Activated T-helper 1 cell treated with Interleukin-2 at 50 U/mL for 16 hours (primary cell): ENCODE results near the gene SUGCT.
"Not testable (repeated sequence)": the region's sequence is repeated elsewhere in the genome, so short reads cannot be mapped to it uniquely, and the experiment has no call there.

ENCODE experiments used
- DNase-seq: peaks from one replicate; pipeline ENCODE4 v3.0.0-alpha.2; 2020; ENCODE audit warnings: low read depth

SUGCT gene

GRCh38 chr7:40580776-40581175 is 446.0 kb downstream of the SUGCT start:
- no peak for DNase-seq

- no peak for DNase-seq
These were observed 447.7 kb downstream of the SUGCT start for GRCh38 chr7:40582539-40582938.

- no peak for DNase-seq
These were observed 449.1 kb downstream of the SUGCT start for GRCh38 chr7:40583667-40584444.

GRCh38 chr7:40584667-40585433 is 450.0 kb downstream of the SUGCT start:
- no peak for DNase-seq

- DNase-seq, result no peak
These were observed 451.4 kb downstream of the SUGCT start for GRCh38 chr7:40586197-40586596.

- no peak for DNase-seq
These were observed 452.6 kb downstream of the SUGCT start for GRCh38 chr7:40587419-40587818.

- no peak for DNase-seq
These were observed 460.3 kb downstream of the SUGCT start for GRCh38 chr7:40595129-40595528.

GRCh38 chr7:40595832-40596231 is 461.0 kb downstream of the SUGCT start:
- DNase-seq, result no peak

GRCh38 chr7:40597517-40597916 is 462.7 kb downstream of the SUGCT start:
- DNase-seq, result no peak

- no peak for DNase-seq
These were observed 464.1 kb downstream of the SUGCT start for GRCh38 chr7:40598915-40599314.

- DNase-seq, result no peak
These were observed 465.0 kb downstream of the SUGCT start for GRCh38 chr7:40599836-40600235.

GRCh38 chr7:40602351-40602750 is 467.5 kb downstream of the SUGCT start:
- DNase-seq, result not testable (repeated sequence)

GRCh38 chr7:40604601-40605438 is 470.0 kb downstream of the SUGCT start:
- DNase-seq, result no peak

- DNase-seq, result no peak
These were observed 473.7 kb downstream of the SUGCT start for GRCh38 chr7:40608321-40609075.

GRCh38 chr7:40610461-40610860 is 475.7 kb downstream of the SUGCT start:
- DNase-seq, result no peak

- no peak for DNase-seq
These were observed 476.5 kb downstream of the SUGCT start for GRCh38 chr7:40611095-40611871.

GRCh38 chr7:40612298-40612697 is 477.5 kb downstream of the SUGCT start:
- DNase-seq, result no peak

GRCh38 chr7:40619647-40620046 is 484.8 kb downstream of the SUGCT start:
- DNase-seq, result no peak

GRCh38 chr7:40621592-40621998 is 486.8 kb downstream of the SUGCT start:
- no peak for DNase-seq

GRCh38 chr7:40622941-40623501 is 488.2 kb downstream of the SUGCT start:
- no peak for DNase-seq

GRCh38 chr7:40623863-40624262 is 489.1 kb downstream of the SUGCT start:
- no peak for DNase-seq
